GM23338 (cell line): ENCODE data around the gene ROCK2. TPM values are rescaled to one million over a fixed set of nuclear protein-coding genes. Genes with fewer than 3 reads are reported as not detected.

ENCODE experiments used
- ATAC-seq: fragments of 200-7000 bp; cut with Tn5 transposase; 3 replicates; pipeline ENCODE4 v1.9.1; 2020
- DNase-seq: peaks from one replicate; pipeline ENCODE4 v3.0.0-alpha.2; 2015; ENCODE audit warnings: low spot score
- H2AFZ ChIP-seq: fragments of 200-600 bp; sonication (generic); 2 replicates; pipeline ENCODE4 v1.8.0; 2016; ENCODE audit warnings: antibody characterized with exemption, mild to moderate bottlenecking, moderate library complexity
- H3F3A ChIP-seq: fragments of 200-600 bp; sonication (generic); replicated peaks from 2 replicates; pipeline ENCODE4 v1.8.0; 2017; ENCODE audit warnings: antibody characterized with exemption, mixed run types, low read depth
- H3K27ac ChIP-seq: fragments of 200-600 bp; sonication (generic); 2 replicates; pipeline ENCODE4 v1.6.1; 2016; ENCODE audit warnings: low read depth
- H3K27me3 ChIP-seq: fragments of 200-600 bp; sonication (generic); 2 replicates; pipeline ENCODE4 v1.8.0; 2016; ENCODE audit warnings: mild to moderate bottlenecking, mixed run types, moderate library complexity; ENCODE audit not compliant: insufficient read depth
- H3K36me3 ChIP-seq: fragments of 200-600 bp; sonication (generic); 2 replicates; pipeline ENCODE4 v1.8.0; 2016; ENCODE audit warnings: mild to moderate bottlenecking; ENCODE audit not compliant: insufficient read depth
- H3K4me1 ChIP-seq: fragments of 200-600 bp; sonication (generic); 2 replicates; pipeline ENCODE4 v1.8.0; 2016; ENCODE audit warnings: mild to moderate bottlenecking, moderate library complexity; ENCODE audit not compliant: insufficient read depth
- H3K4me2 ChIP-seq: fragments of 200-600 bp; sonication (generic); 2 replicates; pipeline ENCODE4 v1.7.1; 2017; ENCODE audit warnings: mixed run types
- H3K4me3 ChIP-seq: fragments of 200-600 bp; sonication (generic); 2 replicates; pipeline ENCODE4 v1.6.1; 2016; ENCODE audit warnings: mixed run types
- H3K79me2 ChIP-seq: fragments of 200-600 bp; sonication (generic); replicated peaks from 2 replicates; pipeline ENCODE4 v1.8.0; 2017; ENCODE audit warnings: mild to moderate bottlenecking; ENCODE audit not compliant: insufficient read depth
- H3K9me2 ChIP-seq: fragments of 200-600 bp; sonication (generic); 2 replicates; pipeline ENCODE4 v1.8.0; 2017; ENCODE audit not compliant: insufficient read depth
- H4K20me1 ChIP-seq: fragments of 200-600 bp; sonication (generic); replicated peaks from 2 replicates; pipeline ENCODE4 v1.8.0; 2017; ENCODE audit warnings: mild to moderate bottlenecking; ENCODE audit not compliant: insufficient read depth
- H3K27ac Mint-ChIP-seq: 2 replicates; pipeline ENCODE4 v1.8.0; 2020; ENCODE audit warnings: inconsistent platforms, mild to moderate bottlenecking, moderate library complexity, mixed read lengths
- H3K27me3 Mint-ChIP-seq: 3 replicates; pipeline ENCODE4 v1.8.0; 2022; ENCODE audit warnings: low read depth, mild to moderate bottlenecking, moderate library complexity, mixed read lengths, inconsistent platforms; ENCODE audit not compliant: insufficient read depth, poor library complexity
- H3K36me3 Mint-ChIP-seq: 3 replicates; pipeline ENCODE4 v1.8.0; 2021; ENCODE audit warnings: low read depth, mild to moderate bottlenecking, inconsistent platforms, moderate library complexity, mixed read lengths
- H3K4me1 Mint-ChIP-seq: 3 replicates; pipeline ENCODE4 v1.8.0; 2020; ENCODE audit warnings: mild to moderate bottlenecking, inconsistent platforms, mixed read lengths
- H3K4me3 Mint-ChIP-seq: 3 replicates; pipeline ENCODE4 v1.8.0; 2021; ENCODE audit warnings: moderate library complexity, mild to moderate bottlenecking, inconsistent platforms, mixed read lengths
- H3K9me3 Mint-ChIP-seq: 3 replicates; pipeline ENCODE4 v1.8.0; 2020; ENCODE audit warnings: moderate library complexity, mild to moderate bottlenecking, inconsistent platforms, mixed read lengths
- CREB1 ChIP-seq: fragments of 250-450 bp; sonication (Bioruptor Pico); IDR thresholded peaks from 2 replicates; pipeline ENCODE4 v1.5.0; 2020; ENCODE audit warnings: low read depth, mild to moderate bottlenecking, moderate library complexity
- EZH2 ChIP-seq: fragments of 200-600 bp; sonication (generic); IDR thresholded peaks from one replicate; pipeline ENCODE4 v1.8.0; 2017; ENCODE audit warnings: antibody characterized with exemption, mild to moderate bottlenecking, low read depth; ENCODE audit not compliant: unreplicated experiment
- EZH2phosphoT487 ChIP-seq: fragments of 200-600 bp; sonication (generic); IDR thresholded peaks from one replicate; pipeline ENCODE4 v1.8.1; 2018; ENCODE audit warnings: antibody characterized with exemption; ENCODE audit not compliant: unreplicated experiment
- JUNB ChIP-seq: IDR thresholded peaks from one replicate; pipeline ENCODE4 v1.6.1; 2016; ENCODE audit warnings: antibody characterized with exemption; ENCODE audit not compliant: unreplicated experiment
- POLR2AphosphoS5 ChIP-seq: IDR thresholded peaks from 2 replicates; pipeline ENCODE4 v1.6.1; 2016; ENCODE audit warnings: antibody characterized with exemption, low read depth
- REST ChIP-seq: IDR thresholded peaks from one replicate; pipeline ENCODE4 v1.6.1; 2018; ENCODE audit warnings: antibody characterized with exemption; ENCODE audit not compliant: unreplicated experiment
- STAT1 ChIP-seq: IDR thresholded peaks from one replicate; pipeline ENCODE4 v1.6.1; 2016; ENCODE audit warnings: antibody characterized with exemption; ENCODE audit not compliant: unreplicated experiment
- ZNF114 ChIP-seq: fragments of 250-450 bp; sonication (Bioruptor Pico); IDR thresholded peaks from 2 replicates; pipeline ENCODE4 v1.5.0; 2020; ENCODE audit warnings: mild to moderate bottlenecking, moderate library complexity
- ZNF462 ChIP-seq: fragments of 250-450 bp; sonication (Bioruptor Pico); IDR thresholded peaks from 2 replicates; pipeline ENCODE4 v1.5.0; 2020; ENCODE audit warnings: mild to moderate bottlenecking, moderate library complexity
- polyA plus RNA-seq: library from polyadenylated mRNA; unstranded; fragments of >200 nt; fragmentation: Nextera tagmentation; extraction: Ambion mirVana; gene quantifications from 2 replicates; pipeline ENCODE4 v1.2.1, GENCODE V29; 2016
- total RNA-seq: library from RNA; depleted of rRNA; stranded (reverse); fragments of >200 nt; shearing (Covaris generic); gene quantifications from 2 replicates; pipeline ENCODE4 v1.2.3, GENCODE V29; 2014

ROCK2 gene
- total and polyA plus RNA-seq, 2 experiments from 2014 or later = 16.4 to 28.0 TPM

DNA sequence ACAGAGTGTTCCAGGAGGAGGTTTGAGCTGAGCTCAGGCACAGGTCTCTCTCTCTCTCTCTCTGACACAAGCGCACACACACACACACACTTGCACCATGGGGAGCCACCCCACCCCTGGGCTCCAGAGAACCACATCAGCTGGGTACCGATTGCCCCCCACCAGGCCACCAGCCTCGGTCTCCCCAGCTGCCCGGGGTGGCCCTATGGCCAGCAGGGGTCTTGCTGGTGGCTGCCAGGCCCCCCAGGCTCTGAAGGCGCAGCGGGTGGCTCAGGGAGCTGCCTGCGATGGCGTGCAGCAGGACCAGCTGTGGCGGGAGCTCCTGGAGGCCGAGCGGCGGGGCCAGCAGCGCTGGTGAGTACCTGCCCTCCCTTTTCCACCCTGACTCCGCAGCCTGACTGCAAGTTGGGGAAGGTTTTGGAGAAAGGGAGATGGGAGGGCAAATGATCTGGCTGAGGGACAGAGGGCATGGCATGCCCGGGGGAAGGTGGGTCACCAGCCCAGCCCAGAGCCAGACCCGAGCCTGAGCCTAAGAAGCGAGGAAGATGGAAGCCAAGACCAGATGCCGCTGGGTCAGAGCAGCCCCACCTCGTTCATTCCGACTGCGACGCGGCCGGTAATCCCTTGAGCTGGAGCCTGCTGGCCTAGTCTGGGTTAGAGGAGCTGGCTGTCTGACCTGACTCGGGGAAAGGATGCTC is 211.0 kb downstream of the ROCK2 start:
- no peak overlapping the region for H3K27ac ChIP-seq
- peaks cover 9% of the 10 kb centered on the region for H3K4me1 ChIP-seq
- no peaks in the 10 kb centered on the region for H4K20me1 ChIP-seq
- no peaks in the 10 kb centered on the region for H3K9me2 ChIP-seq
- TF ChIP-seq STAT1 (no peak), POLR2AphosphoS5 (no peak), JUNB (no peak), REST (no peak), CREB1 (CRISPR knock-in tag) (no peak), ZNF114 (CRISPR knock-in tag) (no peak)
- Mint-ChIP-seq H3K36me3 (no peaks in the 10 kb centered on the region), H3K27me3 (peaks cover 14% of the 10 kb centered on the region), H3K27ac (no peak overlapping the region), H3K9me3 (no peaks in the 10 kb centered on the region), H3K4me1 (peaks cover 9% of the 10 kb centered on the region), H3K4me3 (peak overlapping the region; percentile 83)
- no peaks in the 10 kb centered on the region for H3K36me3 ChIP-seq
- H3K27me3 ChIP-seq = no peaks in the 10 kb centered on the region
- H3F3A ChIP-seq = peaks cover 4% of the 10 kb centered on the region; the same call in 1 of the 2 replicates
- no peaks in the 10 kb centered on the region for H3K79me2 ChIP-seq
- H2AFZ ChIP-seq = peak overlapping the region; percentile 100
- peak overlapping the region; percentile 61 for H3K4me3 ChIP-seq
- ATAC-seq (peak; percentile 25), DNase-seq (peak; percentile 56)
- H3K4me2 ChIP-seq = peak overlapping the region; percentile 82

- H3K4me1 Mint-ChIP-seq = peaks cover 9% of the 10 kb centered on the region
- H3K36me3 ChIP-seq = no peaks in the 10 kb centered on the region
- no peaks in the 10 kb centered on the region for H3K79me2 ChIP-seq
- no peaks in the 10 kb centered on the region for H4K20me1 ChIP-seq
- H3K9me2 ChIP-seq = no peaks in the 10 kb centered on the region
- H3K9me3 Mint-ChIP-seq = no peaks in the 10 kb centered on the region
- H3K4me3 ChIP-seq = no peak overlapping the region
- no peak for DNase-seq
- H3F3A ChIP-seq = peaks cover 4% of the 10 kb centered on the region; the same call in 1 of the 2 replicates
- no peaks in the 10 kb centered on the region for H3K27me3 ChIP-seq
- H3K4me2 ChIP-seq = peak overlapping the region; percentile 2; the same call in 1 of the 2 replicates
- peak overlapping the region; percentile 100 for H2AFZ ChIP-seq
- H3K27ac ChIP-seq = no peak overlapping the region
- peak overlapping the region; percentile 60; the same call in 1 of the 2 replicates for H3K27ac Mint-ChIP-seq
- H3K4me3 Mint-ChIP-seq = peak overlapping the region; percentile 83
- peaks cover 9% of the 10 kb centered on the region for H3K4me1 ChIP-seq
- H3K36me3 Mint-ChIP-seq = no peaks in the 10 kb centered on the region
- no peak for ATAC-seq
- H3K27me3 Mint-ChIP-seq = peaks cover 14% of the 10 kb centered on the region
- no peak for TF ChIP-seq EZH2
- no peak for TF ChIP-seq EZH2phosphoT487
- no peak for TF ChIP-seq ZNF462
These were observed 212.3 kb downstream of the ROCK2 start for GRCh38 chr2:11132036-11132671.
